Glutamatergic neuron (in vitro differentiated cells): ENCODE data around the gene HOXD8. TPM values are rescaled to one million over a fixed set of nuclear protein-coding genes. Genes with fewer than 3 reads are reported as not detected.

Source experiments
- DNase-seq: peaks from one replicate; pipeline ENCODE4 v3.0.0; 2022
- H3K27ac Mint-ChIP-seq: one replicate; pipeline ENCODE4 v1.8.0; 2020; ENCODE audit warnings: mild to moderate bottlenecking, mixed read lengths, inconsistent platforms; ENCODE audit not compliant: unreplicated experiment
- H3K27me3 Mint-ChIP-seq: one replicate; pipeline ENCODE4 v1.8.0; 2020; ENCODE audit warnings: mild to moderate bottlenecking, moderate library complexity, mixed read lengths, inconsistent platforms; ENCODE audit not compliant: unreplicated experiment
- H3K36me3 Mint-ChIP-seq: one replicate; pipeline ENCODE4 v1.8.0; 2020; ENCODE audit warnings: mild to moderate bottlenecking, mixed read lengths, inconsistent platforms; ENCODE audit not compliant: unreplicated experiment
- H3K4me1 Mint-ChIP-seq: one replicate; pipeline ENCODE4 v1.8.0; 2020; ENCODE audit warnings: mild to moderate bottlenecking, low read depth, mixed read lengths, inconsistent platforms; ENCODE audit not compliant: unreplicated experiment
- H3K4me3 Mint-ChIP-seq: one replicate; pipeline ENCODE4 v1.8.0; 2020; ENCODE audit warnings: mild to moderate bottlenecking, mixed read lengths, inconsistent platforms; ENCODE audit not compliant: unreplicated experiment
- H3K9me3 Mint-ChIP-seq: one replicate; pipeline ENCODE4 v1.8.0; 2020; ENCODE audit warnings: mild to moderate bottlenecking, moderate library complexity, mixed read lengths, inconsistent platforms; ENCODE audit not compliant: unreplicated experiment
- total RNA-seq: library from RNA; stranded (reverse); fragmentation: NEBNext Ultra II Directional; extraction: Animal tissue kit (Norgen Biotek cat#: 25700); gene quantifications from one replicate; pipeline ENCODE4 v1.2.1, GENCODE V29; 2021; ENCODE audit not compliant: unreplicated experiment
- TF ChIP-seq, protein P1 (sequence below): fragments of 200-600 bp; sonication (generic); IDR thresholded peaks from one replicate; pipeline ENCODE4 v1.5.0; 2021; ENCODE audit not compliant: partially characterized antibody, unreplicated experiment

Gene HOXD8
- total RNA-seq, 1 donor from 2014 or later = 0.27 TPM

DNA sequence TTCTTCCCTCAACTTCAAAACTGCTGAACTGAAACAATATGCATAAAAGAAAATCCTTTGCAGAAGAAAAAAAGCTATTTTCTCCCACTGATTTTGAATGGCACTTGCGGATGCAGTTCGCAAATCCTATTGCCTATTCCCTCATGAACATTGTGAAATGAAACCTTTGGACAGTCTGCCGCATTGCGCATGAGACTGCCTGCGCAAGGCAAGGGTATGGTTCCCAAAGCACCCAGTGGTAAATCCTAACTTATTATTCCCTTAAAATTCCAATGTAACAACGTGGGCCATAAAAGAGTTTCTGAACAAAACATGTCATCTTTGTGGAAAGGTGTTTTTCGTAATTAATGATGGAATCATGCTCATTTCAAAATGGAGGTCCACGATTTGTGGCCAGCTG is 8.4 kb downstream of the HOXD8 start:
- H3K27me3 Mint-ChIP-seq = peaks cover 50% of the 10 kb centered on the region
- TF ChIP-seq, protein P1, sequence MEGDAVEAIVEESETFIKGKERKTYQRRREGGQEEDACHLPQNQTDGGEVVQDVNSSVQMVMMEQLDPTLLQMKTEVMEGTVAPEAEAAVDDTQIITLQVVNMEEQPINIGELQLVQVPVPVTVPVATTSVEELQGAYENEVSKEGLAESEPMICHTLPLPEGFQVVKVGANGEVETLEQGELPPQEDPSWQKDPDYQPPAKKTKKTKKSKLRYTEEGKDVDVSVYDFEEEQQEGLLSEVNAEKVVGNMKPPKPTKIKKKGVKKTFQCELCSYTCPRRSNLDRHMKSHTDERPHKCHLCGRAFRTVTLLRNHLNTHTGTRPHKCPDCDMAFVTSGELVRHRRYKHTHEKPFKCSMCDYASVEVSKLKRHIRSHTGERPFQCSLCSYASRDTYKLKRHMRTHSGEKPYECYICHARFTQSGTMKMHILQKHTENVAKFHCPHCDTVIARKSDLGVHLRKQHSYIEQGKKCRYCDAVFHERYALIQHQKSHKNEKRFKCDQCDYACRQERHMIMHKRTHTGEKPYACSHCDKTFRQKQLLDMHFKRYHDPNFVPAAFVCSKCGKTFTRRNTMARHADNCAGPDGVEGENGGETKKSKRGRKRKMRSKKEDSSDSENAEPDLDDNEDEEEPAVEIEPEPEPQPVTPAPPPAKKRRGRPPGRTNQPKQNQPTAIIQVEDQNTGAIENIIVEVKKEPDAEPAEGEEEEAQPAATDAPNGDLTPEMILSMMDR = no peak
- DNase-seq = no peak
- H3K27ac Mint-ChIP-seq = no peak overlapping the region
- H3K36me3 Mint-ChIP-seq = peaks cover 5% of the 10 kb centered on the region
- no peaks in the 10 kb centered on the region for H3K4me1 Mint-ChIP-seq
- peaks cover 25% of the 10 kb centered on the region for H3K9me3 Mint-ChIP-seq
- H3K4me3 Mint-ChIP-seq = no peak overlapping the region

DNA sequence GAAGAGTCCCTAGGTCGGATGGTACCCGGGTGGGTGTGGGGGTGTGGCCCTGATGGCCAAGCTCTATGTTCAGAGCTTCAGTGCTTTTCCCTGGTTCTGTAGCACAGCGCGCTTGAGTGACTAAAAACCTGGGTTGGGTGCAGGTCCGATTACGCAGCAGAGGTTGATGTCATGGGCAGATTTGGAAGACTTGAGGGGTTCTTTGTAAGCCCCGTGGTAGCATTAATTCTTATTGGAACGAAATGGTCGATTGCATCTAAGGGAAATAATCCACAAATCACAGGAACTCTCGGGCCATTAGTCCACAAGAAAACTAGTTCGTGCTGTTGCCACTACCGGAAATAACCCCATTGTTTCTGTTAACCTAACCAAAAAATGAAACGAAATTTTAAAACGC is 9.0 kb downstream of the HOXD8 start:
- TF ChIP-seq, protein P1 = no peak
- H3K36me3 Mint-ChIP-seq = peaks cover 5% of the 10 kb centered on the region
- peaks cover 24% of the 10 kb centered on the region for H3K9me3 Mint-ChIP-seq
- DNase-seq = no peak
- H3K27me3 Mint-ChIP-seq = peaks cover 45% of the 10 kb centered on the region
- no peaks in the 10 kb centered on the region for H3K4me1 Mint-ChIP-seq
- H3K27ac Mint-ChIP-seq = peak overlapping the region; percentile 9
- no peak overlapping the region for H3K4me3 Mint-ChIP-seq

DNA sequence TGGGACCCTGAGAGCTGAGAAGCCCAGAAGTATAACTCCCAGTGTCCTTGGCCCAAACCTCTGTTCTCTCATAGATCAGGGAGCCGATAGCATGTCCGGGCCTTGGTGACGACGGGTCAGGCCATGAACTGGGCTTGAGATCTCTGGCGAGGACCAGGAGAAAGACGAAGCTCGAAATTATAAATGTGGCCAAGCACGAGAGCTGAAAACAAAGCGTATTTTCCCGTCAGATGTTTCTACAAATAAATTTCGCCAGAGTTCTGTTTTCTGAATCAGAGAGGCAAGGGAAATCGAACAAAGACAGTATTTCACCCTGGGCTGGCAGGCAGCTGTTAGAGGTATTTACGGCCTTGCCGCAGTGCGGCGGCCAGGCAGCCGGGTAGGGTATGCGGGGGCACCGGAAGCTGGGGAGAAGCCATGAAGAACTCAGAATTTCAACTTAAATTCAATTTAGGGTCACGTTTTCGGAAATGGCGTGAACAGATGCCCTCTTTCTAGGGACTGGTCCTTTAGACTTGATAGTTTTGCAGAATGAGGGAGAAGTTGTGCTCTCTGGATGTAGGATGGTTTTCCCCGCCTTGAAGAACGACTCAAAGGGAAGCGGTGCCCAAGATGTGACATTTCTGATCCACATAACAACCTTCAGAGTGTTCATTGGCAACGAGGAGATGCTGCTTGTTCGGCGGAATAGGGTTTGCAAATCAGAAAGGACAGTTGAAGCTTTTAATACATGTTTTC is 9.6 kb downstream of the HOXD8 start:
- Mint-ChIP-seq H3K9me3 (peaks cover 21% of the 10 kb centered on the region), H3K4me3 (peak overlapping the region; percentile 12), H3K36me3 (peaks cover 5% of the 10 kb centered on the region), H3K27ac (no peak overlapping the region), H3K27me3 (peaks cover 42% of the 10 kb centered on the region), H3K4me1 (no peaks in the 10 kb centered on the region)
- TF ChIP-seq, protein P1 = no peak
- DNase-seq = no peak

DNA sequence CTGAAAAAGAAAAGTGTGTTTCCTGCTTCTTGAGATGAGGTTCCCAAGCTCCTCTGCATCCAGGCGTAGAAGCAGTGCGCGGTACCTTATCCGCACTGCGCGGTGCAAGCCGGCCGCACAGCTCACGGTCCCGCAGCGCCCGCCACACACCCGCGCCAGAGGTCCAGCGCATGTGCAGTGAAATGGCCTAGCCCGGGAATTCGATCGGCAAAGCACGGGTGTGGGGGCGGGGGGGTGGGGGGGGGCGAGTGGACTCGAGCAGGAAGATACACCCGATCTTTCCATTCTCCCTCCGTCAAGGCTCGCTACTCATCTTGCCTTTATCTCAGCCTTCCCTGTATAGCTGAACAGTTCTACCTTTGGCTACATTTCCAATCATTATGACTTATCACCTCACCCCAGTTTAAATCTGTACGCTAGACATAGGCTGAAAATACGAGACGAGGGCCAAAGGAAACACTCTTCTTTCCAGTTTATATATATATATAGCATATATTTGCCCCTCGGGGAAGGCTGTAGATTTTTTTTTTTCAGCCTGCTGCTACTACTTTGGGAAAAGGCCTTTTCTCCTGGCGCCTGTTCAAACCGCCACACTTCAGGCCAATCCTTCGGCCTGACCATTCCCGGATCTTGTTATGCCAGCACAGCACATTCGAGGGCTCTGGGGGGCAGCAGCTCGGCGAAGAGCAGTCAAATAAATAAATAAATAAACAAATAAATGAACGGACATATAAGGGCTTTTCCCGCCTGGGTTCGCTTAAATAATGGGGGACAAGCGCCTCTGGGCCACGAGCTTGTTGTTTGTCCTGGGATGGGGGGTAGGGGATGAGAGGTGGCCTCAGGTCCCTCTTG is 10.4 kb downstream of the HOXD8 start:
- TF ChIP-seq, protein P1 = no peak
- H3K4me1 Mint-ChIP-seq = no peaks in the 10 kb centered on the region
- H3K27me3 Mint-ChIP-seq = peaks cover 39% of the 10 kb centered on the region
- no peak for DNase-seq
- peaks cover 21% of the 10 kb centered on the region for H3K9me3 Mint-ChIP-seq
- H3K27ac Mint-ChIP-seq = no peak overlapping the region
- peaks cover 5% of the 10 kb centered on the region for H3K36me3 Mint-ChIP-seq
- H3K4me3 Mint-ChIP-seq = peak overlapping the region; percentile 12
